ENCODE results near the gene GPR37. TPM values are rescaled to one million over a fixed set of nuclear protein-coding genes. Genes with fewer than 3 reads are reported as not detected.

Gene GPR37
- total and polyA plus RNA-seq, 10 of the 15 experiments (the other 5 are each of a cell fraction or from before 2014, with no cell fraction given), result 0.02 TPM; not detected in 9

- no peaks in the 10 kb centered on the region for H3K27me3 ChIP-seq (replicated peaks in 1 of 2; ENCODE audit: control insufficient read depth in 2 of 2, insufficient read depth in 2 of 2, low read length in 1 of 2)
- no peak overlapping the region for H3K27ac ChIP-seq (ENCODE audit: control insufficient read depth, insufficient read depth)
- no TSS peak for BruUV-seq (replicated peaks)
- ATAC-seq (no peak), FAIRE-seq (no peak), DNase-seq (ENCODE audit: low read depth, low spot score) (no peak)
- no peaks in the 10 kb centered on the region for H3K36me3 ChIP-seq (ENCODE audit: control insufficient read depth in 2 of 2, insufficient read depth in 2 of 2, low read length in 1 of 2)
- WGBS (ENCODE audit: insufficient coverage, insufficient replicate concordance, low lambda C conversion rate, missing lambda C conversion rate), result 0% methylated on average over 1 of the region's 1 CpG
- ChIA-PET RAD21 (ENCODE audit: unreplicated experiment) (no interaction called here), CTCF (no interaction called here), SMC1A (ENCODE audit: uncharacterized antibody, unreplicated experiment) (no interaction called here), POLR2A (no interaction called here)
- no peak overlapping the region for H3K4me2 ChIP-seq (ENCODE audit: control insufficient read depth, insufficient read depth)
- no peaks in the 10 kb centered on the region for H4K20me1 ChIP-seq (ENCODE audit: control insufficient read depth, insufficient read depth)
- intact Hi-C loops (cut with micrococcal nuclease; ENCODE audit: unreplicated experiment) (no loop called here), in situ Hi-C loops (cut with MboI) (no loop called here)
- H3K9me3 ChIP-seq (replicated peaks; ENCODE audit: control insufficient read depth, insufficient read depth, low read length), result no peaks in the 10 kb centered on the region; the same call in 2 of the 3 replicates
- H3K9ac ChIP-seq (ENCODE audit: control insufficient read depth, insufficient read depth, low read length), result no peak overlapping the region
- no peaks in the 10 kb centered on the region for H3K79me2 ChIP-seq (ENCODE audit: control insufficient read depth, insufficient read depth, low read length)
- no peak overlapping the region for H2AFZ ChIP-seq (ENCODE audit: control insufficient read depth, low read depth, low read length)
- TF ChIP-seq GABPA (IDR thresholded peaks at IDR 0.05; ENCODE audit: low read depth), result no peak
- TF ChIP-seq CHD1 (IDR thresholded peaks at IDR 0.05; ENCODE audit: low read depth, low read length), result no peak
- TF ChIP-seq CREB1 (IDR thresholded peaks at IDR 0.05; ENCODE audit: low read depth), result no peak
- no peak for TF ChIP-seq NFXL1 (IDR thresholded peaks at IDR 0.05; ENCODE audit: borderline replicate concordance)
- TF ChIP-seq BHLHE40 (IDR thresholded peaks at IDR 0.05; ENCODE audit: borderline replicate concordance in 1 of 2, low read depth in 2 of 2, low read length in 1 of 2), result no peak
- TF ChIP-seq RFX5 (IDR thresholded peaks at IDR 0.05; ENCODE audit: low read depth, low read length), result no peak
- no peak for TF ChIP-seq EED (IDR thresholded peaks at IDR 0.05; ENCODE audit: low read depth)
- no peak for TF ChIP-seq SMARCA5 (IDR thresholded peaks at IDR 0.05)
- no peak overlapping the region for H3K4me3 ChIP-seq
- no peaks in the 10 kb centered on the region for H3K4me1 ChIP-seq (ENCODE audit: control insufficient read depth, insufficient read depth, low read length)
Observed at GRCh38 chr7:124720195-124720594, 45.4 kb downstream of the GPR37 start.

GRCh38 chr7:124718032-124718766 lies 47.4 kb downstream of the GPR37 start:
- FAIRE-seq (no peak), DNase-seq (ENCODE audit: low read depth, low spot score) (no peak), ATAC-seq (no peak; the same call in 2 of the 3 replicates)
- 52% methylated on average over 2 of the region's 4 CpGs for WGBS (ENCODE audit: insufficient coverage, insufficient replicate concordance, low lambda C conversion rate, missing lambda C conversion rate)
- Histone ChIP-seq H3K9ac (ENCODE audit: control insufficient read depth, insufficient read depth, low read length) (no peak overlapping the region), H3K4me1 (ENCODE audit: control insufficient read depth, insufficient read depth, low read length) (no peaks in the 10 kb centered on the region), H3K4me3 (no peak overlapping the region), H4K20me1 (ENCODE audit: control insufficient read depth, insufficient read depth) (no peaks in the 10 kb centered on the region), H3K36me3 (ENCODE audit: control insufficient read depth in 2 of 2, insufficient read depth in 2 of 2, low read length in 1 of 2) (no peaks in the 10 kb centered on the region), H3K27me3 (replicated peaks in 1 of 2; ENCODE audit: control insufficient read depth in 2 of 2, insufficient read depth in 2 of 2, low read length in 1 of 2) (no peaks in the 10 kb centered on the region), H3K4me2 (ENCODE audit: control insufficient read depth, insufficient read depth) (no peak overlapping the region), H3K9me3 (replicated peaks; ENCODE audit: control insufficient read depth, insufficient read depth, low read length) (no peaks in the 10 kb centered on the region; the same call in 2 of the 3 replicates), H2AFZ (ENCODE audit: control insufficient read depth, low read depth, low read length) (no peak overlapping the region), H3K27ac (ENCODE audit: control insufficient read depth, insufficient read depth) (no peak overlapping the region), H3K79me2 (ENCODE audit: control insufficient read depth, insufficient read depth, low read length) (no peaks in the 10 kb centered on the region)
- in situ Hi-C loops (cut with MboI), result no loop called here
- ChIA-PET POLR2A (no interaction called here), CTCF (no interaction called here), RAD21 (ENCODE audit: unreplicated experiment) (no interaction called here), SMC1A (ENCODE audit: uncharacterized antibody, unreplicated experiment) (no interaction called here)
- intact Hi-C loops (cut with micrococcal nuclease; ENCODE audit: unreplicated experiment), result no loop called here
- no TSS peak for BruUV-seq (replicated peaks)
- TF ChIP-seq GABPA (IDR thresholded peaks at IDR 0.05; ENCODE audit: low read depth) (no peak), CHD1 (IDR thresholded peaks at IDR 0.05; ENCODE audit: low read depth, low read length) (no peak), BCL11A (IDR thresholded peaks at IDR 0.05; ENCODE audit: low read depth, low read length) (no peak), ZBTB4 (CRISPR knock-in tag; IDR thresholded peaks at IDR 0.05) (no peak), NRF1 (conservative IDR thresholded peaks at IDR 0.05; ENCODE audit: low read depth, low read length) (no peak), PBX3 (IDR thresholded peaks at IDR 0.05; ENCODE audit: insufficient replicate concordance, low read depth, low read length) (no peak), BACH1 (IDR thresholded peaks at IDR 0.05; ENCODE audit: borderline replicate concordance) (no peak), ZBED1 (IDR thresholded peaks at IDR 0.05; ENCODE audit: borderline replicate concordance) (no peak)

Measured in GM12878 (cell line).